ENCODE data around the gene SLC25A12.

Gene SLC25A12

DNA sequence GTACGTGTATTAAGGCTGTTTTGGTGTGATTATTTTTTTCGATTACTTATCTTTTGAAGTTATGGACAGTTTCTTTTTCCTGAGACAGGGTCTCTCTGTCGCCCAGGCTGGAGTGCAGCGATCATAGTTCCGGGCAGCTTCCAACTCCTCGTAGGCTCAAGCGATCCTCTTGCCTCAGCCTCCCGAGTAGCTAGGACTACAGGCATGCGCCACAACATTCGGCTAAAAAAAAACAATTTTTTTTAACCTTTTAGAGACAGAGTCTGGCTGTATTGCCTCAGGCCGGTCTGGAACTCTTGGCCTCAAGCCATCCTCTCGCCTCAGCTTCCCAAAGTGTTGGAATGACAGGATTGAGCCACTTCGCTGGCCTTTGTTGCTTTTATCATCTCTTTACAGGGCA lies 29.2 kb upstream of the SLC25A12 start:
- H3K4me3 ChIP-seq (ENCODE audit: low read length), result peak overlapping the region; percentile 80
- peak overlapping the region; percentile 70 for H2AFZ ChIP-seq (ENCODE audit: low read length)
- no peak for DNase-seq
- TF ChIP-seq EZH2 (optimal IDR thresholded peaks at IDR 0.05; ENCODE audit: low read depth, low read length) (no peak), EZH2phosphoT487 (IDR thresholded peaks at IDR 0.05; ENCODE audit: low read length) (no peak)
- TF ChIP-seq, protein P1, sequence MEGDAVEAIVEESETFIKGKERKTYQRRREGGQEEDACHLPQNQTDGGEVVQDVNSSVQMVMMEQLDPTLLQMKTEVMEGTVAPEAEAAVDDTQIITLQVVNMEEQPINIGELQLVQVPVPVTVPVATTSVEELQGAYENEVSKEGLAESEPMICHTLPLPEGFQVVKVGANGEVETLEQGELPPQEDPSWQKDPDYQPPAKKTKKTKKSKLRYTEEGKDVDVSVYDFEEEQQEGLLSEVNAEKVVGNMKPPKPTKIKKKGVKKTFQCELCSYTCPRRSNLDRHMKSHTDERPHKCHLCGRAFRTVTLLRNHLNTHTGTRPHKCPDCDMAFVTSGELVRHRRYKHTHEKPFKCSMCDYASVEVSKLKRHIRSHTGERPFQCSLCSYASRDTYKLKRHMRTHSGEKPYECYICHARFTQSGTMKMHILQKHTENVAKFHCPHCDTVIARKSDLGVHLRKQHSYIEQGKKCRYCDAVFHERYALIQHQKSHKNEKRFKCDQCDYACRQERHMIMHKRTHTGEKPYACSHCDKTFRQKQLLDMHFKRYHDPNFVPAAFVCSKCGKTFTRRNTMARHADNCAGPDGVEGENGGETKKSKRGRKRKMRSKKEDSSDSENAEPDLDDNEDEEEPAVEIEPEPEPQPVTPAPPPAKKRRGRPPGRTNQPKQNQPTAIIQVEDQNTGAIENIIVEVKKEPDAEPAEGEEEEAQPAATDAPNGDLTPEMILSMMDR (IDR thresholded peaks at IDR 0.05; ENCODE audit: low read length), result no peak
- H3K79me2 ChIP-seq (ENCODE audit: low read length), result peaks cover 56% of the 10 kb centered on the region
- peak overlapping the region; percentile 70 for H3K4me2 ChIP-seq (ENCODE audit: low read depth, low read length)
- no peaks in the 10 kb centered on the region for H4K20me1 ChIP-seq (ENCODE audit: insufficient read depth, low read length)
- H3K9me3 ChIP-seq (replicated peaks; ENCODE audit: insufficient read depth, low read length), result no peaks in the 10 kb centered on the region
- no peaks in the 10 kb centered on the region for H3K27me3 ChIP-seq (replicated peaks; ENCODE audit: insufficient read depth, low read length)
- H3K9ac ChIP-seq (ENCODE audit: low read length), result peak overlapping the region; percentile 92
- peaks cover 8% of the 10 kb centered on the region for H3F3A ChIP-seq (ENCODE audit: insufficient read depth, low read length)
- no peaks in the 10 kb centered on the region; the same call in 1 of the 2 replicates for H3K36me3 ChIP-seq (replicated peaks; ENCODE audit: insufficient read depth, low read length)
- no peaks in the 10 kb centered on the region for H3K9me2 ChIP-seq (replicated peaks; ENCODE audit: insufficient read depth, low read length)
- no peaks in the 10 kb centered on the region; the same call in 1 of the 2 replicates for H3K4me1 ChIP-seq (ENCODE audit: low read length)
- H3K27ac ChIP-seq (ENCODE audit: low read length), result peak overlapping the region; percentile 86; the same call in 1 of the 2 replicates

DNA sequence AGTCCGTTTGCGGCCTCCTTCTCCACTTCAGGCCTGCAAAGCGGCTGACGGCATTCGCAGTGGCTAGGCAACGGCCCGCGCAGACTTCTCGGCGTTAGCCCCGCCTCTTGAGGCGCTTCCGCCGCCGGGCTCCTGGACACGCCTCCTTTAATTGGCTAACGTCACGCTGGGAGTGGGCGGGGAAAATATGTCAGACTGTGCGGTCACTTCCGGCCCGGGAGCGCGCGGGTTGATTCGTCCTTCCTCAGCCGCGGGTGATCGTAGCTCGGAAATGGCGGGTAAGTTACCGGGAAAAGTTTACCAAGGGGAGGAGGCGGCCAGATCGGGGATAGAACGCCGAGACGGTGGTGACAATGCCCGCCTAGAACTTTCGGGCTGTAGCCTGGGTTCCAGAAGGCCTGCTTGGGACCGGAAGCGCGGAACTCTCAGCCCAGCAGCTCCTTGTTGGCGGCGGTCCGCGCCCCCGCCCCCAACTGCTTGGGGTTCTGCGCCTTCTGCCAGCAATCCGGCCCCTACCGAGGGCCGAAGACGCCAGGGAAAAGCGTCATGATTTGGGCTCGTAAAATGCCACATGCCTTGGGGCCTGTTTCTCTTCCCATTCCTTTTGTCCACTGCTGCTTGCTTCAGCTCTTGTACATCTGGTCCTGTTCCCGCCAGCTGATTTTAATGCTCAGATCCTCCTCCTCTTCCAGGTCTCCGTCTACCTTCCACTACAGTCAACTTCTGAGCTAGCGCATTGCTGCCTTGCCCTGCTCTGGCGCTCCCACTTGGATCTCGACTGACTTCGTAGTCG lies 28.4 kb upstream of the SLC25A12 start, which contains the start of gene HAT1:
Gene HAT1 (plus strand): TSS at position 232 of the 793 bp plus-strand sequence. CDS start 40 bp downstream, at position 272.
- H3K4me3 ChIP-seq (ENCODE audit: low read length), result peak within 1 kb of the TSS; percentile 80
- TF ChIP-seq EZH2phosphoT487 (IDR thresholded peaks at IDR 0.05; ENCODE audit: low read length) (no peak), EZH2 (optimal IDR thresholded peaks at IDR 0.05; ENCODE audit: low read depth, low read length) (no peak)
- TF ChIP-seq, protein P1 (IDR thresholded peaks at IDR 0.05; ENCODE audit: low read length), result no peak
- H3K9ac ChIP-seq (ENCODE audit: low read length), result peak within 1 kb of the TSS; percentile 92
- peak; percentile 98 for DNase-seq
- H3K27me3 ChIP-seq (replicated peaks; ENCODE audit: insufficient read depth, low read length), result no peaks in the 10 kb centered on the region
- H3F3A ChIP-seq (ENCODE audit: insufficient read depth, low read length), result peaks cover 8% of the 10 kb centered on the region
- peak within 1 kb of the TSS; percentile 70 for H3K4me2 ChIP-seq (ENCODE audit: low read depth, low read length)
- H3K4me1 ChIP-seq (ENCODE audit: low read length), result no peaks in the 10 kb centered on the region; the same call in 1 of the 2 replicates
- H3K36me3 ChIP-seq (replicated peaks; ENCODE audit: insufficient read depth, low read length), result no peaks in the 10 kb centered on the region; the same call in 1 of the 2 replicates
- peak within 1 kb of the TSS; percentile 70 for H2AFZ ChIP-seq (ENCODE audit: low read length)
- H4K20me1 ChIP-seq (ENCODE audit: insufficient read depth, low read length), result no peaks in the 10 kb centered on the region
- no peaks in the 10 kb centered on the region for H3K9me3 ChIP-seq (replicated peaks; ENCODE audit: insufficient read depth, low read length)
- peak within 1 kb of the TSS; percentile 86 for H3K27ac ChIP-seq (ENCODE audit: low read length)
- H3K9me2 ChIP-seq (replicated peaks; ENCODE audit: insufficient read depth, low read length), result no peaks in the 10 kb centered on the region
- peaks cover 48% of the 10 kb centered on the region for H3K79me2 ChIP-seq (ENCODE audit: low read length)

DNA sequence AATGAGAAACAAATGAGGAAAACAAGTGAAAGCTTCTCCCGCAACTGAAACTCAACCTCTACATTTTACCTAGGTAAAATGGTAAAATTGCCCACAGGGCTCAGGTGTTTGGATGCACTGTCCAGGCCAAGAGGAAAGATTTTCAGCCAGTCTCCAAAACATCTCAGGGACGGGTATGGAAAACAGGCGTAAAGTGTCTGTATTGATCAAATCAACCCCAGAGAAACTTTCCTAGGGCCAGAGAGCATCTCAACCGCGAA lies 27.9 kb upstream of the SLC25A12 start:
- H3K27ac ChIP-seq (ENCODE audit: low read length), result peak overlapping the region; percentile 86; the same call in 1 of the 2 replicates

GRCh38 chr2:171919453-171919852 lies 25.4 kb upstream of the SLC25A12 start:
- Histone ChIP-seq H3K27me3 (replicated peaks; ENCODE audit: insufficient read depth, low read length) (no peaks in the 10 kb centered on the region), H3K9me2 (replicated peaks; ENCODE audit: insufficient read depth, low read length) (no peaks in the 10 kb centered on the region), H3K36me3 (replicated peaks; ENCODE audit: insufficient read depth, low read length) (no peaks in the 10 kb centered on the region), H3F3A (ENCODE audit: insufficient read depth, low read length) (peaks cover 8% of the 10 kb centered on the region), H3K27ac (ENCODE audit: low read length) (no peak overlapping the region), H3K79me2 (ENCODE audit: low read length) (peaks cover 20% of the 10 kb centered on the region), H2AFZ (ENCODE audit: low read length) (no peak overlapping the region), H3K4me1 (ENCODE audit: low read length) (no peaks in the 10 kb centered on the region; the same call in 1 of the 2 replicates), H3K9me3 (replicated peaks; ENCODE audit: insufficient read depth, low read length) (no peaks in the 10 kb centered on the region), H3K4me2 (ENCODE audit: low read depth, low read length) (no peak overlapping the region), H3K9ac (ENCODE audit: low read length) (no peak overlapping the region), H3K4me3 (ENCODE audit: low read length) (no peak overlapping the region), H4K20me1 (ENCODE audit: insufficient read depth, low read length) (no peaks in the 10 kb centered on the region)
- TF ChIP-seq EZH2 (optimal IDR thresholded peaks at IDR 0.05; ENCODE audit: low read depth, low read length), result no peak
- no peak for TF ChIP-seq EZH2phosphoT487 (IDR thresholded peaks at IDR 0.05; ENCODE audit: low read length)
- TF ChIP-seq, protein P1 (IDR thresholded peaks at IDR 0.05; ENCODE audit: low read length), result no peak
- DNase-seq, result no peak

More for the DNA sequence above, 27.9 kb upstream of the SLC25A12 start:
- TF ChIP-seq EZH2 (optimal IDR thresholded peaks at IDR 0.05; ENCODE audit: low read depth, low read length), result no peak
- H3K9me3 ChIP-seq (replicated peaks; ENCODE audit: insufficient read depth, low read length), result no peaks in the 10 kb centered on the region
- no peak for DNase-seq
- peak overlapping the region; percentile 38; the same call in 1 of the 2 replicates for H3K9ac ChIP-seq (ENCODE audit: low read length)
- peaks cover 8% of the 10 kb centered on the region for H3F3A ChIP-seq (ENCODE audit: insufficient read depth, low read length)
- H3K79me2 ChIP-seq (ENCODE audit: low read length), result peaks cover 43% of the 10 kb centered on the region
- no peaks in the 10 kb centered on the region; the same call in 1 of the 2 replicates for H3K36me3 ChIP-seq (replicated peaks; ENCODE audit: insufficient read depth, low read length)
- no peaks in the 10 kb centered on the region for H3K27me3 ChIP-seq (replicated peaks; ENCODE audit: insufficient read depth, low read length)
- H4K20me1 ChIP-seq (ENCODE audit: insufficient read depth, low read length), result no peaks in the 10 kb centered on the region
- no peaks in the 10 kb centered on the region for H3K9me2 ChIP-seq (replicated peaks; ENCODE audit: insufficient read depth, low read length)
- no peaks in the 10 kb centered on the region; the same call in 1 of the 2 replicates for H3K4me1 ChIP-seq (ENCODE audit: low read length)
- H2AFZ ChIP-seq (ENCODE audit: low read length), result peak overlapping the region; percentile 67
- H3K4me2 ChIP-seq (ENCODE audit: low read depth, low read length), result peak overlapping the region; percentile 52
- peak overlapping the region; percentile 80 for H3K4me3 ChIP-seq (ENCODE audit: low read length)
